GM23248 (cell line): Measurements from ENCODE around the gene SLC35G2. TPM values are rescaled to one million over a fixed set of nuclear protein-coding genes. Genes with fewer than 3 reads are reported as not detected.
"Not testable (repeated sequence)": the region's sequence is repeated elsewhere in the genome, so short reads cannot be mapped to it uniquely, and the experiment has no call there.

ENCODE experiments used
- DNase-seq: peaks from one replicate; pipeline ENCODE4 v3.0.0-alpha.2; 2015
- H2AFZ ChIP-seq: fragments of 200-600 bp; sonication (generic); 2 replicates; pipeline ENCODE4 v1.6.1; 2016; ENCODE audit warnings: antibody characterized with exemption
- H3F3A ChIP-seq: fragments of 200-600 bp; sonication (generic); 2 replicates; pipeline ENCODE4 v1.6.1; 2016; ENCODE audit warnings: mild to moderate bottlenecking, antibody characterized with exemption, mixed run types; ENCODE audit not compliant: insufficient read depth
- H3K27ac ChIP-seq: fragments of 200-600 bp; sonication (generic); 2 replicates; pipeline ENCODE4 v1.5.1; 2016; ENCODE audit warnings: mild to moderate bottlenecking
- H3K27me3 ChIP-seq: fragments of 200-600 bp; sonication (generic); replicated peaks from 2 replicates; pipeline ENCODE4 v1.6.1; 2016; ENCODE audit warnings: mild to moderate bottlenecking; ENCODE audit not compliant: insufficient read depth
- H3K36me3 ChIP-seq: fragments of 200-600 bp; sonication (generic); 2 replicates; pipeline ENCODE4 v1.6.1; 2016; ENCODE audit warnings: low read depth, mild to moderate bottlenecking
- H3K4me1 ChIP-seq: fragments of 200-600 bp; sonication (generic); 2 replicates; pipeline ENCODE4 v1.6.1; 2016; ENCODE audit warnings: mild to moderate bottlenecking; ENCODE audit not compliant: insufficient read depth
- H3K4me2 ChIP-seq: fragments of 200-600 bp; sonication (generic); one replicate; pipeline ENCODE4 v1.6.1; 2016; ENCODE audit warnings: mild to moderate bottlenecking; ENCODE audit not compliant: unreplicated experiment
- H3K4me3 ChIP-seq: fragments of 200-600 bp; sonication (generic); 2 replicates; pipeline ENCODE4 v1.5.1; 2016; ENCODE audit warnings: mild to moderate bottlenecking
- H3K79me2 ChIP-seq: fragments of 200-600 bp; sonication (generic); 2 replicates; pipeline ENCODE4 v1.6.1; 2016; ENCODE audit warnings: mild to moderate bottlenecking; ENCODE audit not compliant: insufficient read depth
- H3K9ac ChIP-seq: fragments of 200-600 bp; sonication (generic); 2 replicates; pipeline ENCODE4 v1.6.1; 2016; ENCODE audit warnings: mild to moderate bottlenecking
- H3K9me2 ChIP-seq: fragments of 200-600 bp; sonication (generic); 2 replicates; pipeline ENCODE4 v1.6.1; 2016; ENCODE audit warnings: mixed run types, mild to moderate bottlenecking, moderate library complexity; ENCODE audit not compliant: insufficient read depth
- H3K9me3 ChIP-seq: fragments of 200-600 bp; sonication (generic); one replicate; pipeline ENCODE4 v1.6.1; 2017; ENCODE audit warnings: low read depth
- H4K20me1 ChIP-seq: fragments of 200-600 bp; sonication (generic); 2 replicates; pipeline ENCODE4 v1.6.0; 2016; ENCODE audit not compliant: insufficient read depth
- EZH2 ChIP-seq: fragments of 200-600 bp; sonication (generic); IDR thresholded peaks from 2 replicates; pipeline ENCODE4 v1.6.1; 2018; ENCODE audit warnings: antibody characterized with exemption, mild to moderate bottlenecking; ENCODE audit not compliant: insufficient read depth, poor library complexity, severe bottlenecking
- EZH2phosphoT487 ChIP-seq: fragments of 200-600 bp; sonication (generic); IDR thresholded peaks from 2 replicates; pipeline ENCODE4 v1.6.1; 2018; ENCODE audit warnings: antibody characterized with exemption, moderate library complexity, mild to moderate bottlenecking, low read depth; ENCODE audit not compliant: insufficient read depth
- WGBS, 2 experiments: methylation state at CpG; one replicate each; pipeline ENCODE4 v1.1.6; 2015 to 2017; ENCODE audit warnings: low lambda C conversion rate in 2 of 2, low coverage in 1 of 2; ENCODE audit errors: missing lambda C conversion rate in 2 of 2; 5-methylcytosine and 5-hydroxymethylcytosine counted together
- in situ Hi-C: fragments of 300-500 bp; cut with MboI; formaldehyde crosslinking; loops from 2 replicates; pipeline ENCODE4 v1.15.0; 2020
- polyA plus RNA-seq: library from polyadenylated mRNA; unstranded; fragments of >200 nt; fragmentation: Nextera tagmentation; extraction: Ambion mirVana; gene quantifications from 2 replicates; pipeline ENCODE4 v1.2.1, GENCODE V29; 2016
- total RNA-seq: library from RNA; depleted of rRNA; stranded (reverse); fragments of >200 nt; shearing (Covaris generic); gene quantifications from 2 replicates; pipeline ENCODE4 v1.2.3, GENCODE V29; 2014

Gene SLC35G2
- total and polyA plus RNA-seq, 2 experiments from 2014 or later, result 9.4 to 10.8 TPM

DNA sequence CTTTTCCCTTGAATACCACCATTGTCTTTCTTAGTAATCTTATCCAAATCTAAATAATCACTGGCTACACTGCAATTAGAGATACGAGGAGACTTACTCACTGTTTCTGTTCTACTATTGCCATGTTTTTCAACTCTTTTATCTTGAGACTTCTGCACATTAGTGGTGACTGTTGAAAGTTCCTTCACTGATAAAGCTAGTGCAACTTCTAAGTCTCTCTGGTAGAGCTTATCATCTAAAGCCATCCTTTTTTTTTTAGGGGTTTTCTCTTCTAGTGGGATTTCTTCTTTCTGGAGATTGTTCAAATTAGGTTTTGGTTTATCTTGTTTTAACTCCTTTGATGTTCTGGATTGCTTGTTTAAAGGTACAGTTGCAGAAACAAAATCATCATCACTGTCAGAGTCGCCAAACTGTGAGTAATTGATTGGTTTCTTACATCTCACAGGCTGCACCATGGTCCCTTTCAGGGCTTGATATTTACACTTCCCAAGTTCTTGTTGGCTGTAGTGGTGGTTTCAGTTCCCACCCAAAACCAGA is 80.8 kb downstream of the SLC35G2 start:
- no peaks in the 10 kb centered on the region for H3K9me3 ChIP-seq
- no peak overlapping the region for H3K4me3 ChIP-seq
- H3K27me3 ChIP-seq, result no peaks in the 10 kb centered on the region
- in situ Hi-C loops, result no loop called here
- TF ChIP-seq EZH2phosphoT487, result no peak
- no peak for TF ChIP-seq EZH2
- no peak overlapping the region for H3K9ac ChIP-seq
- WGBS, 2 experiments, result 56 to 57% methylated on average over 2 of the region's 2 CpGs
- DNase-seq, result no peak
- H3K9me2 ChIP-seq, result no peaks in the 10 kb centered on the region
- no peak overlapping the region for H3K27ac ChIP-seq
- no peaks in the 10 kb centered on the region; the same call in 1 of the 2 replicates for H3K36me3 ChIP-seq
- H3K4me1 ChIP-seq, result no peaks in the 10 kb centered on the region
- H2AFZ ChIP-seq, result no peak overlapping the region
- peaks cover 100% of the 10 kb centered on the region for H3K79me2 ChIP-seq
- H4K20me1 ChIP-seq, result peaks cover 6% of the 10 kb centered on the region; the same call in 1 of the 2 replicates
- no peak overlapping the region for H3K4me2 ChIP-seq
- H3F3A ChIP-seq, result peaks cover 10% of the 10 kb centered on the region; the same call in 1 of the 2 replicates

GRCh38 chr3:136900694-136901093 is 81.8 kb downstream of the SLC35G2 start:
- in situ Hi-C loops, H3K9me2 ChIP-seq, H3K36me3 ChIP-seq, H3K4me1 ChIP-seq, H3K27ac ChIP-seq, DNase-seq, H3K9me3 ChIP-seq, H3K27me3 ChIP-seq, H2AFZ ChIP-seq, H3K4me2 ChIP-seq, H3K4me3 ChIP-seq, H4K20me1 ChIP-seq, H3K9ac ChIP-seq: not testable (repeated sequence)
- peaks cover 100% of the 10 kb centered on the region for H3K79me2 ChIP-seq
- H3F3A ChIP-seq, result peaks cover 10% of the 10 kb centered on the region; the same call in 1 of the 2 replicates
- WGBS, 2 experiments, result 83 to 92% methylated on average over 1 of the region's 1 CpG

GRCh38 chr3:136901391-136901790 is 82.5 kb downstream of the SLC35G2 start:
- H3K27ac ChIP-seq, result no peak overlapping the region
- no peaks in the 10 kb centered on the region; the same call in 1 of the 2 replicates for H3K36me3 ChIP-seq
- in situ Hi-C loops, result no loop called here
- no peak overlapping the region for H3K4me3 ChIP-seq
- peaks cover 100% of the 10 kb centered on the region for H3K79me2 ChIP-seq
- H3F3A ChIP-seq, result peaks cover 10% of the 10 kb centered on the region; the same call in 1 of the 2 replicates
- DNase-seq, result no peak
- TF ChIP-seq EZH2 (no peak), EZH2phosphoT487 (no peak)
- H3K9me3 ChIP-seq, result no peaks in the 10 kb centered on the region
- peaks cover 6% of the 10 kb centered on the region; the same call in 1 of the 2 replicates for H4K20me1 ChIP-seq
- no peaks in the 10 kb centered on the region for H3K9me2 ChIP-seq
- H2AFZ ChIP-seq, result no peak overlapping the region
- no peak overlapping the region for H3K9ac ChIP-seq
- H3K4me1 ChIP-seq, result no peaks in the 10 kb centered on the region
- H3K27me3 ChIP-seq, result no peaks in the 10 kb centered on the region
- no peak overlapping the region for H3K4me2 ChIP-seq
- 94 to 99% methylated on average over 3 of the region's 3 CpGs for WGBS, 2 experiments

DNA sequence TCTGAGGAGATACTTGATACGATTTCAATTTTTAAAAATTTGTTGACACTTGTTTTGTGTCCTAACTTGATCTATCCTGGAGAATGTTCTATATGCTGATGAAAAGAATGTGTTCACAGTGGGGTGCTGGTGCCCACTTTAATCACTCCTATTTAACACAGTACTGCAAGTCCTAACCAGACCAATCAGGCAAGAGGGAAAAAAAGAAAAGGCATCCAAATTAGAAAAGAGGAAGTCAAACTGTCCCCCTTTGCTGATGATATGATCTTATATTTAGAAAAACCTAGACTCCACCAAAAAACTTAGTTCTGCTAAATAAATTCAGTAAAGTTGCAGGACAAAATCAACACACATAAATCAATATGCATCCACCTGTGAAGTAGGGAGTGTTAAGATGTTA is 83.6 kb downstream of the SLC35G2 start:
- H3K4me2 ChIP-seq, H3K27ac ChIP-seq, in situ Hi-C loops, H3K9ac ChIP-seq, DNase-seq, H3K9me3 ChIP-seq, H4K20me1 ChIP-seq, H2AFZ ChIP-seq, H3K27me3 ChIP-seq, H3K4me3 ChIP-seq, H3K9me2 ChIP-seq, H3K4me1 ChIP-seq, H3K36me3 ChIP-seq: not testable (repeated sequence)
- Histone ChIP-seq H3K79me2 (peaks cover 100% of the 10 kb centered on the region), H3F3A (peaks cover 10% of the 10 kb centered on the region; the same call in 1 of the 2 replicates)
- 94 to 98% methylated on average over 1 of the region's 1 CpG for WGBS, 2 experiments

DNA sequence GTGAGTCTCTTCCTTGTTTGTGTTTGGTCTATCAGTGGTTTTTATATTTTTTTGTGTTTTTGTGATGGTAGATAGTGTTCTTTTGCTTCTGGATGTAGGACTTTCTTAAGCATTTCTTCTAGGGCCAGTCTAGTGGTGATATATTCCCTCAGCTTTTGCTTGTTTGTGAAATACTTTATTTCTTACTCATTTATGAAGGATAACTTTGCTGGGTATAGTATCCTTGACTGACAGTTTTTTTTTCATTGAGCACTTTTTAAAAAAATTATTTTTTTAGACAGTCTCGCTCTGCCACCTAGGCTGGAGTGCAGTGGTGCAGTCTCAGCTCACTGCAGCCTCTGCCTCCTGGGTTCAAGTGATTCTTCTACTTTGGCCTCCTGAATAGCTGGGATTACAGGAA is 85.0 kb downstream of the SLC35G2 start:
- Histone ChIP-seq H3K36me3 (no peaks in the 10 kb centered on the region; the same call in 1 of the 2 replicates), H3K79me2 (peaks cover 100% of the 10 kb centered on the region), H3K9me3 (no peaks in the 10 kb centered on the region), H3F3A (peaks cover 10% of the 10 kb centered on the region; the same call in 1 of the 2 replicates), H4K20me1 (peaks cover 6% of the 10 kb centered on the region; the same call in 1 of the 2 replicates), H3K27me3 (no peaks in the 10 kb centered on the region), H3K27ac (no peak overlapping the region), H3K9me2 (no peaks in the 10 kb centered on the region), H3K4me1 (no peaks in the 10 kb centered on the region), H3K4me3 (no peak overlapping the region), H3K4me2 (no peak overlapping the region), H2AFZ (no peak overlapping the region), H3K9ac (no peak overlapping the region)
- WGBS, 2 experiments, result 0% methylated on average over 1 of the region's 1 CpG
- in situ Hi-C loops, result no loop called here
- DNase-seq, result no peak
- TF ChIP-seq EZH2phosphoT487 (no peak), EZH2 (no peak)
